ENCODE results near the gene RPS5.

DNA sequence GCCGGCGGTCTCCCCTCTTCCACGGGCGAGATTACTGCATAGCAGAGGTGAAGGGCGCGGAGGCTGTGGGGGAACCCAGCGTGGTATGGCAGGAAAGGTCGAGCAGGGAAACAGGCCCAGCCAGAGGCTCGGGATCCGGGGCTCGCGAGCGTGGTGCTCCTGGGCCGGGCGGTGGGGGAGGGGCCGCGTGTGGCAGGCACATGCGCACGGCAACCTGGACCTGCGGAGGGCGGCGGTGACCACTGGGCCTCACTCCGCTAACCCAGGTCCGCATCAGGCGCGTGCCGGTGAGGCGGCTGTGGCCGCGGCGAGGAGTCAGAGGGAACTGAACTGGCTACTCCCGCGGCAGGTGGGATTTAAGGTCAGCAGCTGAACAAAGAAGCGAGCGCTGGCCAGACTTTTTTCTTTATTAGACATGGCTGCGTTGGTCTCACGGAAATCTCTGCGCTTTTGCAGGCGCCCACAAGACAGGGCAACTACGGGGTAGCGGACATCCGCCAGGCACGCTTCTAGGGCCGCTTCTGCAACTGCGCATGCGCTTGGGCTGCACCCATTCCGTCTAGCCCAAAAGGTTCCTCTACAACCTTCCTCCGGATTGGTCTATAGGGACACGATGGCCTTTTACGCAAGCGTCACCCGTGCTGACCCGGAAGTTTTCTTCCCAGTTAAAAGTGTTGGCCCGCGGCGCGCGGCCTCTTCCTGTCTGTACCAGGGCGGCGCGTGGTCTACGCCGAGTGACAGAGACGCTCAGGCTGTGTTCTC, at the start of gene RPS5:
- TF ChIP-seq, protein P1, sequence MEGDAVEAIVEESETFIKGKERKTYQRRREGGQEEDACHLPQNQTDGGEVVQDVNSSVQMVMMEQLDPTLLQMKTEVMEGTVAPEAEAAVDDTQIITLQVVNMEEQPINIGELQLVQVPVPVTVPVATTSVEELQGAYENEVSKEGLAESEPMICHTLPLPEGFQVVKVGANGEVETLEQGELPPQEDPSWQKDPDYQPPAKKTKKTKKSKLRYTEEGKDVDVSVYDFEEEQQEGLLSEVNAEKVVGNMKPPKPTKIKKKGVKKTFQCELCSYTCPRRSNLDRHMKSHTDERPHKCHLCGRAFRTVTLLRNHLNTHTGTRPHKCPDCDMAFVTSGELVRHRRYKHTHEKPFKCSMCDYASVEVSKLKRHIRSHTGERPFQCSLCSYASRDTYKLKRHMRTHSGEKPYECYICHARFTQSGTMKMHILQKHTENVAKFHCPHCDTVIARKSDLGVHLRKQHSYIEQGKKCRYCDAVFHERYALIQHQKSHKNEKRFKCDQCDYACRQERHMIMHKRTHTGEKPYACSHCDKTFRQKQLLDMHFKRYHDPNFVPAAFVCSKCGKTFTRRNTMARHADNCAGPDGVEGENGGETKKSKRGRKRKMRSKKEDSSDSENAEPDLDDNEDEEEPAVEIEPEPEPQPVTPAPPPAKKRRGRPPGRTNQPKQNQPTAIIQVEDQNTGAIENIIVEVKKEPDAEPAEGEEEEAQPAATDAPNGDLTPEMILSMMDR (IDR thresholded peaks at IDR 0.05 in 8 of 11, conservative IDR thresholded peaks at IDR 0.05 in 3 of 11), result peak in 2 of 11 experiments; percentile 18 to 32
- TF ChIP-seq POLR2AphosphoS5 (IDR thresholded peaks at IDR 0.05) (peak; percentile 92 to 96 (median 95)), POLR2A (IDR thresholded peaks at IDR 0.05) (peak in 1 of 3 donors; percentile 79)

Data from spleen (tissue), 7 donors.